Immature natural killer cell (primary cell): ENCODE measurements around the gene CT45A1. TPM values are rescaled to one million over a fixed set of nuclear protein-coding genes. Genes with fewer than 3 reads are reported as not detected.
"Not testable (repeated sequence)": the region's sequence is repeated elsewhere in the genome, so short reads cannot be mapped to it uniquely, and the experiment has no call there.

Experiments used
- DNase-seq, 3 donors: peaks; one replicate each; pipeline ENCODE4 v3.0.0; 2022; ENCODE audit warnings: mixed read lengths in 1 of 3
- H3K27ac Mint-ChIP-seq, 6 donors: one replicate each; pipeline ENCODE4 v1.8.0; 2020; ENCODE audit warnings: mixed read lengths in 6 of 6, mild to moderate bottlenecking in 5 of 6, inconsistent platforms in 4 of 6, moderate library complexity in 3 of 6
- H3K27me3 Mint-ChIP-seq, 3 donors: one replicate each; pipeline ENCODE4 v1.8.0; 2020 to 2021; ENCODE audit warnings: low read depth in 3 of 3, mild to moderate bottlenecking in 3 of 3, mixed read lengths in 3 of 3, moderate library complexity in 3 of 3, inconsistent platforms in 1 of 3
- H3K36me3 Mint-ChIP-seq, 3 donors: one replicate each; pipeline ENCODE4 v1.8.0; 2020; ENCODE audit warnings: mixed read lengths in 3 of 3, inconsistent platforms in 2 of 3, mild to moderate bottlenecking in 2 of 3
- H3K4me1 Mint-ChIP-seq, 2 donors: one replicate each; pipeline ENCODE4 v1.8.0; 2020; ENCODE audit warnings: inconsistent platforms in 2 of 2, mild to moderate bottlenecking in 2 of 2, mixed read lengths in 2 of 2, moderate library complexity in 1 of 2
- H3K4me3 Mint-ChIP-seq, 5 donors: one replicate each; pipeline ENCODE4 v1.8.0; 2020; ENCODE audit warnings: mild to moderate bottlenecking in 5 of 5, mixed read lengths in 5 of 5, inconsistent platforms in 3 of 5, moderate library complexity in 3 of 5
- H3K9me3 Mint-ChIP-seq, 6 donors: one replicate each; pipeline ENCODE4 v1.8.0; 2020; ENCODE audit warnings: mild to moderate bottlenecking in 6 of 6, mixed read lengths in 6 of 6, inconsistent platforms in 4 of 6, moderate library complexity in 3 of 6
- polyA plus RNA-seq, 3 donors: library from polyadenylated mRNA; unstranded; fragments of 300-500 nt; fragmentation: Illumina TruSeq; gene quantifications; one replicate each; pipeline ENCODE4 v1.2.3, GENCODE V29; 2021

The CT45A1 gene
- polyA plus RNA-seq: not detected

GRCh38 chrX:135713183-135713689 is at the start of gene CT45A1:
Gene CT45A1 (plus strand): TSS chrX:135713639. CDS start chrX:135718941, 5,302 bp downstream.
- H3K27ac Mint-ChIP-seq, H3K36me3 Mint-ChIP-seq, H3K4me1 Mint-ChIP-seq, H3K9me3 Mint-ChIP-seq, H3K27me3 Mint-ChIP-seq, DNase-seq, H3K4me3 Mint-ChIP-seq: not testable (repeated sequence)

- H3K4me3 Mint-ChIP-seq, H3K4me1 Mint-ChIP-seq, H3K36me3 Mint-ChIP-seq, H3K9me3 Mint-ChIP-seq, DNase-seq, H3K27ac Mint-ChIP-seq: not testable (repeated sequence)
- peaks cover 0 to 13% (median 2%) of the 10 kb centered on the region in 3 donors for H3K27me3 Mint-ChIP-seq
Measured at GRCh38 chrX:135672979-135673378, 40.5 kb upstream of the CT45A1 start.

- Mint-ChIP-seq H3K27ac (no peak overlapping the region), H3K36me3 (no peaks in the 10 kb centered on the region), H3K9me3 (no peaks in the 10 kb centered on the region), H3K4me1 (no peaks in the 10 kb centered on the region), H3K4me3 (no peak overlapping the region), H3K27me3 (peaks cover 3 to 11% (median 5%) of the 10 kb centered on the region in 3 donors)
- no peak for DNase-seq
Measured at GRCh38 chrX:135688137-135688536, 25.3 kb upstream of the CT45A1 start.

GRCh38 chrX:135695471-135695870 is 18.0 kb upstream of the CT45A1 start:
- Mint-ChIP-seq H3K4me3 (no peak overlapping the region), H3K36me3 (no peaks in the 10 kb centered on the region), H3K27me3 (peaks cover 0 to 13% (median 0%) of the 10 kb centered on the region in 3 donors), H3K4me1 (no peaks in the 10 kb centered on the region), H3K9me3 (no peaks in the 10 kb centered on the region), H3K27ac (no peak overlapping the region)
- DNase-seq: no peak

GRCh38 chrX:135697601-135698000 is 15.8 kb upstream of the CT45A1 start:
- Mint-ChIP-seq H3K4me3 (no peak overlapping the region), H3K27ac (no peak overlapping the region), H3K36me3 (no peaks in the 10 kb centered on the region), H3K4me1 (no peaks in the 10 kb centered on the region), H3K27me3 (peaks cover 0 to 14% (median 0%) of the 10 kb centered on the region in 3 donors), H3K9me3 (no peaks in the 10 kb centered on the region)
- no peak for DNase-seq

GRCh38 chrX:135698924-135699323 is 14.5 kb upstream of the CT45A1 start:
- Mint-ChIP-seq H3K36me3 (no peaks in the 10 kb centered on the region), H3K9me3 (no peaks in the 10 kb centered on the region), H3K4me1 (no peaks in the 10 kb centered on the region), H3K4me3 (no peak overlapping the region), H3K27me3 (peaks cover 0 to 14% (median 2%) of the 10 kb centered on the region in 3 donors), H3K27ac (no peak overlapping the region)
- DNase-seq: no peak

- no peak overlapping the region for H3K27ac Mint-ChIP-seq
Measured at GRCh38 chrX:135707880-135708279, 5.6 kb upstream of the CT45A1 start.

GRCh38 chrX:135713795-135714194 is 356 bp downstream of the CT45A1 start:
- Mint-ChIP-seq H3K27me3 (peaks cover 0 to 4% (median 0%) of the 10 kb centered on the region in 3 donors), H3K4me1 (no peaks in the 10 kb centered on the region), H3K4me3 (no peak overlapping the region), H3K36me3 (no peaks in the 10 kb centered on the region), H3K9me3 (no peaks in the 10 kb centered on the region), H3K27ac (no peak overlapping the region)
- DNase-seq: no peak

More at GRCh38 chrX:135707880-135708279, 5.6 kb upstream of the CT45A1 start:
- Mint-ChIP-seq H3K36me3 (no peaks in the 10 kb centered on the region), H3K9me3 (no peaks in the 10 kb centered on the region), H3K27me3 (peaks cover 0 to 2% (median 0%) of the 10 kb centered on the region in 3 donors), H3K4me3 (no peak overlapping the region), H3K4me1 (no peaks in the 10 kb centered on the region)
- peak in 1 of 3 donors; percentile 3 for DNase-seq

- not testable (repeated sequence) for H3K27ac Mint-ChIP-seq, H3K9me3 Mint-ChIP-seq, H3K4me1 Mint-ChIP-seq, H3K4me3 Mint-ChIP-seq, DNase-seq, H3K27me3 Mint-ChIP-seq, H3K36me3 Mint-ChIP-seq
Measured at GRCh38 chrX:135734666-135735065, 21.2 kb downstream of the CT45A1 start.

GRCh38 chrX:135737366-135738071 is 24.1 kb downstream of the CT45A1 start:
- Mint-ChIP-seq H3K4me1 (no peaks in the 10 kb centered on the region), H3K27me3 (peaks cover 2 to 6% (median 3%) of the 10 kb centered on the region in 3 donors), H3K36me3 (no peaks in the 10 kb centered on the region), H3K9me3 (no peaks in the 10 kb centered on the region), H3K4me3 (no peak overlapping the region), H3K27ac (no peak overlapping the region)
- DNase-seq: no peak

- Mint-ChIP-seq H3K9me3 (no peaks in the 10 kb centered on the region), H3K36me3 (no peaks in the 10 kb centered on the region), H3K27ac (no peak overlapping the region), H3K4me1 (no peaks in the 10 kb centered on the region), H3K4me3 (peak overlapping the region in 1 of 5 donors; percentile 24), H3K27me3 (peaks cover 3 to 6% (median 4%) of the 10 kb centered on the region in 3 donors)
- DNase-seq: peak in 2 of 3 donors; percentile 1 to 14
Measured at GRCh38 chrX:135740681-135741149, 27.3 kb downstream of the CT45A1 start.

- H3K4me1 Mint-ChIP-seq: no peaks in the 10 kb centered on the region
- no peak for DNase-seq
- H3K9me3 Mint-ChIP-seq: no peaks in the 10 kb centered on the region
- H3K36me3 Mint-ChIP-seq: no peaks in the 10 kb centered on the region
- no peak overlapping the region for H3K27ac Mint-ChIP-seq
- no peak overlapping the region for H3K4me3 Mint-ChIP-seq
- H3K27me3 Mint-ChIP-seq: peaks cover 3 to 8% (median 6%) of the 10 kb centered on the region in 3 donors
Measured at GRCh38 chrX:135741192-135741715, 27.8 kb downstream of the CT45A1 start.

- not testable (repeated sequence) for DNase-seq, H3K36me3 Mint-ChIP-seq, H3K27ac Mint-ChIP-seq, H3K4me1 Mint-ChIP-seq, H3K9me3 Mint-ChIP-seq, H3K27me3 Mint-ChIP-seq, H3K4me3 Mint-ChIP-seq
Measured at GRCh38 chrX:135744739-135745138, 31.3 kb downstream of the CT45A1 start.

- H3K27me3 Mint-ChIP-seq, H3K9me3 Mint-ChIP-seq, H3K36me3 Mint-ChIP-seq, H3K4me3 Mint-ChIP-seq, H3K4me1 Mint-ChIP-seq, H3K27ac Mint-ChIP-seq, DNase-seq: not testable (repeated sequence)
Measured at GRCh38 chrX:135768091-135768490, 54.7 kb downstream of the CT45A1 start, which contains the start of gene CT45A3. Gene CT45A3 (minus strand): TSS chrX:135768191. CDS start chrX:135764444, 3,747 bp downstream.
